Stimulated activated CD4-positive, alpha-beta T cell treated with anti-CD3 and anti-CD28 coated beads, Interleukin-15, amount 100 ng/mL, for 48 hours (primary cell): ENCODE measurements around the gene ANO1.

Source experiments
- DNase-seq, 2 donors: peaks; one replicate each; pipeline ENCODE4 v3.0.0-alpha.2; 2020; ENCODE audit warnings: low read depth in 2 of 2

ANO1 gene

GRCh38 chr11:70164705-70165104 is 86.6 kb downstream of the ANO1 start:
- no peak for DNase-seq

GRCh38 chr11:70167120-70167519 is 89.0 kb downstream of the ANO1 start:
- DNase-seq = no peak

- DNase-seq = no peak
Observed at GRCh38 chr11:70167723-70168404, 89.7 kb downstream of the ANO1 start.

GRCh38 chr11:70168405-70168754 is 90.3 kb downstream of the ANO1 start:
- no peak for DNase-seq

GRCh38 chr11:70169127-70169526 is 91.0 kb downstream of the ANO1 start:
- DNase-seq = no peak

- no peak for DNase-seq
Observed at GRCh38 chr11:70169632-70170031, 91.5 kb downstream of the ANO1 start.

- DNase-seq = no peak
Observed at GRCh38 chr11:70170596-70171210, 92.6 kb downstream of the ANO1 start.

GRCh38 chr11:70173018-70173417 is 94.9 kb downstream of the ANO1 start:
- DNase-seq = no peak

GRCh38 chr11:70174547-70175235 is 96.6 kb downstream of the ANO1 start:
- DNase-seq = no peak

GRCh38 chr11:70175236-70175698 is 97.2 kb downstream of the ANO1 start:
- DNase-seq = no peak

- peak; percentile 19 to 51 for DNase-seq
Observed at GRCh38 chr11:70176940-70177689, 99.0 kb downstream of the ANO1 start.

GRCh38 chr11:70180906-70181305 is 102.8 kb downstream of the ANO1 start:
- no peak for DNase-seq

- DNase-seq = no peak
Observed at GRCh38 chr11:70182266-70182665, 104.1 kb downstream of the ANO1 start.

GRCh38 chr11:70183032-70183431 is 104.9 kb downstream of the ANO1 start:
- DNase-seq = no peak

GRCh38 chr11:70183483-70184176 is 105.5 kb downstream of the ANO1 start:
- no peak for DNase-seq

GRCh38 chr11:70184396-70184795 is 106.3 kb downstream of the ANO1 start:
- no peak for DNase-seq

GRCh38 chr11:70185348-70186055 is 107.4 kb downstream of the ANO1 start:
- no peak for DNase-seq

GRCh38 chr11:70186420-70186819 is 108.3 kb downstream of the ANO1 start:
- DNase-seq = no peak

GRCh38 chr11:70186936-70187335 is 108.8 kb downstream of the ANO1 start:
- DNase-seq = no peak

GRCh38 chr11:70187771-70188170 is 109.7 kb downstream of the ANO1 start:
- DNase-seq = no peak

- DNase-seq = no peak
Observed at GRCh38 chr11:70189622-70190021, 111.5 kb downstream of the ANO1 start.
